Upper lobe of left lung (tissue), 4 donors: Measurements from ENCODE around the gene ATP10A.

Source experiments
- CTCF ChIP-seq, 6 experiments: fragments of 450-650 bp in 4 of 6; fragments of 200-600 bp in 2 of 6; sonication (generic) in 2 of 6; IDR thresholded peaks; one replicate each; pipeline ENCODE4 v1.5.1; 2016 to 2019; ENCODE audit warnings: antibody characterized with exemption in 6 of 6
- EP300 ChIP-seq, 4 donors: sonication (generic); formaldehyde crosslinking; IDR thresholded peaks; one replicate each; pipeline ENCODE4 v1.5.1; 2017; ENCODE audit warnings: antibody characterized with exemption in 4 of 4, control low read depth in 2 of 4
- POLR2A ChIP-seq, 4 donors: fragments of 450-650 bp; IDR thresholded peaks; one replicate each; pipeline ENCODE4 v1.5.1; 2016 to 2017; ENCODE audit warnings: antibody characterized with exemption in 4 of 4, mild to moderate bottlenecking in 2 of 4
- POLR2AphosphoS5 ChIP-seq, 2 donors: sonication (generic); formaldehyde crosslinking; IDR thresholded peaks; one replicate each; pipeline ENCODE4 v1.5.1; 2017; ENCODE audit warnings: antibody characterized with exemption in 2 of 2

DNA sequence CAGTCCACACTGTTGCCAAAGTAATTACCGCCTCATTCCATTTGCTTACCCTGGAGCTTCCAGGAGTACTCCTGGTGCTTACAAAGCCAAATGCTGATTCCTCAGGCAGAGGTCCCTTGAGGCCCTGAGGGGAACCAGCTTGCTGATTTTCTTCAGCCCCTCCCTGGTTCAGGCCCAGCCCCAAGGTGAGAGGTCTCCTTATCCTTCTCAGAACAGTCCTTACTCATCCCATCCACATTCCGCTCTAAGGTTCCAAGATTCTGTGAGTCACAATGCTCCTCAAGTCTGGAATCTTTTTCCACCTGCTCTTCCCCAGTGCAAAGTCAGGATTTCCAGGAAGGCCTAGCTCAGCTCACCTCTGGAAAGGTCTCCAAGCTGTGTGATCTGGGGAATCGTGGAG, 1.8 kb upstream of the ATP10A start:
- TF ChIP-seq CTCF (IDR thresholded peaks at IDR 0.05) (no peak), POLR2AphosphoS5 (IDR thresholded peaks at IDR 0.05) (no peak), POLR2A (IDR thresholded peaks at IDR 0.05) (no peak), EP300 (IDR thresholded peaks at IDR 0.05) (no peak)
